Nephron progenitor cell (in vitro differentiated cells): ENCODE data around the gene RPL13A.

ENCODE experiments used
- DNase-seq: peaks from one replicate; pipeline ENCODE4 v3.0.0; 2021
- H3K27ac Mint-ChIP-seq: 2 replicates; pipeline ENCODE4 v1.8.0; 2021; ENCODE audit warnings: mild to moderate bottlenecking, moderate library complexity, mixed read lengths
- H3K27me3 Mint-ChIP-seq: 2 replicates; pipeline ENCODE4 v1.8.0; 2021; ENCODE audit warnings: mild to moderate bottlenecking, low read depth, mixed read lengths; ENCODE audit not compliant: poor library complexity
- H3K36me3 Mint-ChIP-seq: 2 replicates; pipeline ENCODE4 v1.8.0; 2021; ENCODE audit warnings: low read depth, mixed read lengths
- H3K4me1 Mint-ChIP-seq: 2 replicates; pipeline ENCODE4 v1.8.0; 2021; ENCODE audit warnings: mixed read lengths
- H3K4me3 Mint-ChIP-seq: 2 replicates; pipeline ENCODE4 v1.8.0; 2021; ENCODE audit warnings: mild to moderate bottlenecking, moderate library complexity, mixed read lengths
- H3K9me3 Mint-ChIP-seq: 2 replicates; pipeline ENCODE4 v1.8.0; 2021; ENCODE audit warnings: mild to moderate bottlenecking, moderate library complexity, mixed read lengths
- CTCF ChIP-seq: fragments of 200-600 bp; sonication (generic); IDR thresholded peaks from 2 replicates; pipeline ENCODE4 v1.5.0; 2021; ENCODE audit warnings: antibody characterized with exemption

Gene RPL13A

GRCh38 chr19:49530708-49531107 is 43.3 kb downstream of the RPL13A start:
- Mint-ChIP-seq H3K27ac (no peak overlapping the region), H3K36me3 (peaks cover 32% of the 10 kb centered on the region), H3K9me3 (peaks cover 4% of the 10 kb centered on the region), H3K4me3 (no peak overlapping the region), H3K4me1 (peaks cover 33% of the 10 kb centered on the region), H3K27me3 (peaks cover 28% of the 10 kb centered on the region)
- no peak for DNase-seq
- no peak for TF ChIP-seq CTCF

- peaks cover 28% of the 10 kb centered on the region for H3K4me1 Mint-ChIP-seq
- H3K9me3 Mint-ChIP-seq = no peaks in the 10 kb centered on the region
- peak; percentile 92 for DNase-seq
- peak; percentile 34 for TF ChIP-seq CTCF
- peaks cover 18% of the 10 kb centered on the region for H3K27me3 Mint-ChIP-seq
- H3K27ac Mint-ChIP-seq = no peak overlapping the region
- peaks cover 14% of the 10 kb centered on the region for H3K36me3 Mint-ChIP-seq
- peak overlapping the region; percentile 81 for H3K4me3 Mint-ChIP-seq
Observed at GRCh38 chr19:49533551-49534488, 46.4 kb downstream of the RPL13A start.

GRCh38 chr19:49534632-49535385 is 47.4 kb downstream of the RPL13A start:
- Mint-ChIP-seq H3K9me3 (no peaks in the 10 kb centered on the region), H3K27me3 (peaks cover 14% of the 10 kb centered on the region), H3K4me1 (peaks cover 28% of the 10 kb centered on the region), H3K27ac (no peak overlapping the region), H3K4me3 (peak overlapping the region; percentile 81), H3K36me3 (peaks cover 10% of the 10 kb centered on the region)
- TF ChIP-seq CTCF = no peak
- no peak for DNase-seq

GRCh38 chr19:49536921-49537462 is 49.6 kb downstream of the RPL13A start:
- Mint-ChIP-seq H3K4me3 (no peak overlapping the region), H3K4me1 (peaks cover 24% of the 10 kb centered on the region), H3K27ac (no peak overlapping the region), H3K27me3 (peaks cover 8% of the 10 kb centered on the region), H3K9me3 (no peaks in the 10 kb centered on the region), H3K36me3 (peaks cover 5% of the 10 kb centered on the region)
- DNase-seq = no peak
- no peak for TF ChIP-seq CTCF

- Mint-ChIP-seq H3K27me3 (peaks cover 8% of the 10 kb centered on the region), H3K27ac (no peak overlapping the region), H3K9me3 (no peaks in the 10 kb centered on the region), H3K4me1 (peaks cover 33% of the 10 kb centered on the region), H3K4me3 (no peak overlapping the region), H3K36me3 (peaks cover 5% of the 10 kb centered on the region)
- TF ChIP-seq CTCF = no peak
- no peak for DNase-seq
Observed at GRCh38 chr19:49538643-49539042, 51.2 kb downstream of the RPL13A start.
